Measurements from ENCODE around the gene TSHZ2. TPM values are rescaled to one million over a fixed set of nuclear protein-coding genes. Genes with fewer than 3 reads are reported as not detected.

The TSHZ2 gene
- total and polyA plus RNA-seq, 2 donors (not counting 1 experiment from before 2014, with no cell fraction given), result 1.00 to 5.7 TPM

- no peak for ATAC-seq (ENCODE audit: low read depth)
- ChIA-PET POLR2A (no interaction called here), CTCF (no interaction called here)
- no peaks in the 10 kb centered on the region for H3K4me1 ChIP-seq (ENCODE audit: control insufficient read depth in 2 of 2, insufficient read depth in 2 of 2, low read length in 2 of 2)
- Mint-ChIP-seq H3K27ac (no peak overlapping the region), H3K27me3 (peaks cover 18% of the 10 kb centered on the region), H3K4me3 (no peak overlapping the region), H3K4me1 (peaks cover 13% of the 10 kb centered on the region), H3K9me3 (ENCODE audit: insufficient read depth) (no peaks in the 10 kb centered on the region)
- H3K9ac ChIP-seq (ENCODE audit: low read length), result no peak overlapping the region
- H3K79me2 ChIP-seq (ENCODE audit: control insufficient read depth, insufficient read depth, low read length), result no peaks in the 10 kb centered on the region
- no peak overlapping the region for H3K27ac ChIP-seq (ENCODE audit: low read length in 2 of 2)
- H3K36me3 ChIP-seq (replicated peaks in 1 of 2; ENCODE audit: control extremely low read depth in 1 of 2, control insufficient read depth in 1 of 2, extremely low read depth in 1 of 2, insufficient read depth in 2 of 2, low read length in 1 of 2), result no peaks in the 10 kb centered on the region
- no peak overlapping the region for H3K4me2 ChIP-seq (replicated peaks; ENCODE audit: low read depth, low read length, poor library complexity, severe bottlenecking)
- intact Hi-C loops (cut with micrococcal nuclease), result no loop called here
- H3K27me3 ChIP-seq (replicated peaks in 1 of 4; ENCODE audit: control extremely low read depth in 1 of 4, control insufficient read depth in 3 of 4, insufficient read depth in 4 of 4, low read length in 3 of 4), result peaks cover 0 to 5% (median 2%) of the 10 kb centered on the region in 4 experiments
- no peak for DNase-seq
- no CpG with 5 or more reads among the region's 7 CpGs for WGBS (ENCODE audit: insufficient coverage)
- no peaks in the 10 kb centered on the region for H4K20me1 ChIP-seq (ENCODE audit: control insufficient read depth, insufficient read depth, low read length, poor library complexity, severe bottlenecking)
- TF ChIP-seq CTCF (IDR thresholded peaks at IDR 0.05), result no peak
- no peak for TF ChIP-seq EZH2 (IDR thresholded peaks at IDR 0.05; ENCODE audit: borderline replicate concordance, insufficient read depth, low read depth, low read length, poor library complexity, severe bottlenecking)
- H3K9me3 ChIP-seq (ENCODE audit: control extremely low read depth in 1 of 3, control insufficient read depth in 2 of 3, insufficient read depth in 1 of 3, low read length in 2 of 3), result peaks cover 0 to 7% (median 3%) of the 10 kb centered on the region in 3 donors
- no peak overlapping the region for H2AFZ ChIP-seq (ENCODE audit: insufficient read depth, low read depth, low read length, poor library complexity, severe bottlenecking)
- H3K4me3 ChIP-seq (ENCODE audit: control extremely low read depth in 1 of 5, extremely low read depth in 1 of 5, insufficient read depth in 1 of 5, low read depth in 2 of 5, low read length in 4 of 5), result no peak overlapping the region
These were observed 97.0 kb downstream of the TSHZ2 start for GRCh38 chr20:53069132-53069531.

DNA sequence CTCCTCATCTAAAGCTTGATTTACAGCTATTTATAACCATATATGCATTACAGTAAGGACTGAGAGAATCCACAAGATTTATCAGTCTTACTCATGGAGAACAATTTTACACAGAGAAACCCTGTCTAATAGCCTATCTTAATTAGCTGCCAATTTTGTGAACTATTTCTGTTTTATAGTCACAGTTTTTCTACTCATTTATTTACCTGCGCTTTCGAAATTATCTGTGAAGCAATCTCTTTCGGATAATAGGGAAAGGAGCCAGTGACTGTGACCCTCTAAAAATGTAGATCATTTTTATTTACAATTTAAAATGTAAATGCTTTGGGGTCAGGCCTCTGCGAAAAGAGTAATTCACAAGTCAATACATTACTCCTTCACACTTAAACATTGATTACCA lies 98.1 kb downstream of the TSHZ2 start:
- Mint-ChIP-seq H3K4me1 (peaks cover 13% of the 10 kb centered on the region), H3K27ac (no peak overlapping the region), H3K27me3 (peaks cover 13% of the 10 kb centered on the region), H3K9me3 (ENCODE audit: insufficient read depth) (no peaks in the 10 kb centered on the region), H3K4me3 (peak overlapping the region; percentile 75)
- ChIA-PET POLR2A (no interaction called here), CTCF (interaction anchor here (0.7 kb wide), 1 partner anchor 16 kb away, joined by 5 read pairs; no protein-coding TSS in a partner anchor)
- ATAC-seq (ENCODE audit: low read depth) (no peak), DNase-seq (no peak)
- Histone ChIP-seq H3K9ac (ENCODE audit: low read length) (no peak overlapping the region), H4K20me1 (ENCODE audit: control insufficient read depth, insufficient read depth, low read length, poor library complexity, severe bottlenecking) (no peaks in the 10 kb centered on the region), H3K4me2 (replicated peaks; ENCODE audit: low read depth, low read length, poor library complexity, severe bottlenecking) (peak overlapping the region; percentile 12), H3K27ac (ENCODE audit: low read length in 2 of 2) (no peak overlapping the region), H3K36me3 (replicated peaks in 1 of 2; ENCODE audit: control extremely low read depth in 1 of 2, control insufficient read depth in 1 of 2, extremely low read depth in 1 of 2, insufficient read depth in 2 of 2, low read length in 1 of 2) (no peaks in the 10 kb centered on the region), H3K79me2 (ENCODE audit: control insufficient read depth, insufficient read depth, low read length) (no peaks in the 10 kb centered on the region), H2AFZ (ENCODE audit: insufficient read depth, low read depth, low read length, poor library complexity, severe bottlenecking) (no peak overlapping the region), H3K9me3 (ENCODE audit: control extremely low read depth in 1 of 3, control insufficient read depth in 2 of 3, insufficient read depth in 1 of 3, low read length in 2 of 3) (peaks cover 0 to 7% (median 3%) of the 10 kb centered on the region in 3 donors), H3K4me1 (ENCODE audit: control insufficient read depth in 2 of 2, insufficient read depth in 2 of 2, low read length in 2 of 2) (no peaks in the 10 kb centered on the region), H3K27me3 (replicated peaks in 1 of 4; ENCODE audit: control extremely low read depth in 1 of 4, control insufficient read depth in 3 of 4, insufficient read depth in 4 of 4, low read length in 3 of 4) (peaks cover 0 to 5% (median 2%) of the 10 kb centered on the region in 4 experiments), H3K4me3 (ENCODE audit: control extremely low read depth in 1 of 5, extremely low read depth in 1 of 5, insufficient read depth in 1 of 5, low read depth in 2 of 5, low read length in 4 of 5) (no peak overlapping the region)
- TF ChIP-seq EZH2 (IDR thresholded peaks at IDR 0.05; ENCODE audit: borderline replicate concordance, insufficient read depth, low read depth, low read length, poor library complexity, severe bottlenecking) (no peak), CTCF (IDR thresholded peaks at IDR 0.05) (no peak)
- no CpG with 5 or more reads among the region's 4 CpGs for WGBS (ENCODE audit: insufficient coverage)
- intact Hi-C loops (cut with micrococcal nuclease), result no loop called here
